Thyroid gland (tissue), 4 donors: ENCODE data around the gene HLCS. TPM values are rescaled to one million over a fixed set of nuclear protein-coding genes. Genes with fewer than 3 reads are reported as not detected.

Experiments used
- DNase-seq, 2 donors: peaks; one replicate each; pipeline ENCODE4 v3.0.0-alpha.2; 2019
- H3K27ac ChIP-seq, 3 donors: fragments of 200-600 bp; sonication (generic); 1 replicate in 2 of 3; 2 replicates in 1 of 3; pipeline ENCODE4 v1.5.1; 2016 to 2019; ENCODE audit warnings: mild to moderate bottlenecking in 1 of 3, moderate library complexity in 1 of 3
- H3K27me3 ChIP-seq: fragments of 200-600 bp; sonication (generic); one replicate; pipeline ENCODE4 v1.5.1; 2019
- H3K36me3 ChIP-seq, 2 donors: fragments of 200-600 bp; sonication (generic); one replicate each; pipeline ENCODE4 v1.5.1; 2016 to 2019
- H3K4me1 ChIP-seq, 2 donors: fragments of 200-600 bp; sonication (generic); one replicate each; pipeline ENCODE4 v1.5.1; 2017 to 2019
- H3K4me3 ChIP-seq, 3 donors: fragments of 200-600 bp; sonication (generic); replicated peaks in 1 of 3; 1 replicate in 2 of 3; 2 replicates in 1 of 3; pipeline ENCODE4 v1.5.1; 2016; ENCODE audit warnings: mild to moderate bottlenecking in 1 of 3
- H3K9me3 ChIP-seq: fragments of 200-600 bp; sonication (generic); one replicate; pipeline ENCODE4 v1.5.1; 2017
- POLR2A ChIP-seq, 2 donors: fragments of 450-650 bp; IDR thresholded peaks; one replicate each; pipeline ENCODE4 v1.6.1; 2017; ENCODE audit warnings: antibody characterized with exemption in 2 of 2, mild to moderate bottlenecking in 2 of 2, moderate library complexity in 1 of 2
- WGBS, 2 donors: methylation state at CpG; one replicate each; pipeline ENCODE4 v1.1.5; 2017; 5-methylcytosine and 5-hydroxymethylcytosine counted together
- intact Hi-C: fragments of 100-400 bp; cut with DNase I; formaldehyde crosslinking; loops from one replicate; pipeline ENCODE4 v1.15.1; 2023
- total RNA-seq, 4 donors: library from RNA; depleted of rRNA; stranded (reverse); fragments of >200 nt; gene quantifications; one replicate each; pipeline ENCODE4 v1.2.3, GENCODE V29; 2016
- TF ChIP-seq, protein P1 (sequence below), 6 experiments: fragments of 200-600 bp in 3 of 6; fragments of 450-650 bp in 3 of 6; sonication (generic) in 3 of 6; IDR thresholded peaks; one replicate each; pipeline ENCODE4 v1.5.1; 2016 to 2019; ENCODE audit warnings: antibody characterized with exemption in 6 of 6, mild to moderate bottlenecking in 2 of 6, inconsistent platforms in 1 of 6, moderate library complexity in 1 of 6

The HLCS gene
- total RNA-seq, 4 donors from 2014 or later, result 34.2 to 70.7 (median 43.4) TPM

DNA sequence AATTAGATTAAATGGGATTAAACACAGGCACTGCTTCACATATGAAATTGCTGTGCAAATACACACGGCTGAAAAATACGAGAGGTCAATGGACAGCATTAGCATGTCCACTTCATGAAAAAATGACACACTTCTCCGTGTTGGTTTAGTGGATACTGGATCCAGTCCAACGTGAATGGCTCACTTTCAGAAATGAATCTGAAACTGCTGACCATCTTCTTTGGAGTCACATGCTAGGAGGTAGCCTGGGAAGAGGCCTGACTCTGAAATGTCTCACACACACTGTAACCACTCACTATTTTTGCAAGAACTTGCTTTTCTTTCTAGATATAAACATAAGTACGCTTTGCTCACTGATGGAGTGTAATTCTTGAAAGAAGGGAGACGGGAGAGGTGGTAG lies 127.3 kb downstream of the HLCS start:
- TF ChIP-seq, protein P1, sequence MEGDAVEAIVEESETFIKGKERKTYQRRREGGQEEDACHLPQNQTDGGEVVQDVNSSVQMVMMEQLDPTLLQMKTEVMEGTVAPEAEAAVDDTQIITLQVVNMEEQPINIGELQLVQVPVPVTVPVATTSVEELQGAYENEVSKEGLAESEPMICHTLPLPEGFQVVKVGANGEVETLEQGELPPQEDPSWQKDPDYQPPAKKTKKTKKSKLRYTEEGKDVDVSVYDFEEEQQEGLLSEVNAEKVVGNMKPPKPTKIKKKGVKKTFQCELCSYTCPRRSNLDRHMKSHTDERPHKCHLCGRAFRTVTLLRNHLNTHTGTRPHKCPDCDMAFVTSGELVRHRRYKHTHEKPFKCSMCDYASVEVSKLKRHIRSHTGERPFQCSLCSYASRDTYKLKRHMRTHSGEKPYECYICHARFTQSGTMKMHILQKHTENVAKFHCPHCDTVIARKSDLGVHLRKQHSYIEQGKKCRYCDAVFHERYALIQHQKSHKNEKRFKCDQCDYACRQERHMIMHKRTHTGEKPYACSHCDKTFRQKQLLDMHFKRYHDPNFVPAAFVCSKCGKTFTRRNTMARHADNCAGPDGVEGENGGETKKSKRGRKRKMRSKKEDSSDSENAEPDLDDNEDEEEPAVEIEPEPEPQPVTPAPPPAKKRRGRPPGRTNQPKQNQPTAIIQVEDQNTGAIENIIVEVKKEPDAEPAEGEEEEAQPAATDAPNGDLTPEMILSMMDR (IDR thresholded peaks at IDR 0.05), result no peak
- TF ChIP-seq POLR2A (IDR thresholded peaks at IDR 0.05), result no peak
- no peaks in the 10 kb centered on the region for H3K27me3 ChIP-seq
- H3K4me3 ChIP-seq, result no peak overlapping the region
- intact Hi-C loops, result no loop called here
- DNase-seq, result peak; percentile 29 to 44
- H3K4me1 ChIP-seq, result peaks cover 4 to 12% of the 10 kb centered on the region in 2 donors
- no peaks in the 10 kb centered on the region for H3K36me3 ChIP-seq
- H3K9me3 ChIP-seq, result no peaks in the 10 kb centered on the region
- H3K27ac ChIP-seq, result no peak overlapping the region
- WGBS, 2 donors, result 46 to 53% methylated on average over 6 of the region's 6 CpGs

DNA sequence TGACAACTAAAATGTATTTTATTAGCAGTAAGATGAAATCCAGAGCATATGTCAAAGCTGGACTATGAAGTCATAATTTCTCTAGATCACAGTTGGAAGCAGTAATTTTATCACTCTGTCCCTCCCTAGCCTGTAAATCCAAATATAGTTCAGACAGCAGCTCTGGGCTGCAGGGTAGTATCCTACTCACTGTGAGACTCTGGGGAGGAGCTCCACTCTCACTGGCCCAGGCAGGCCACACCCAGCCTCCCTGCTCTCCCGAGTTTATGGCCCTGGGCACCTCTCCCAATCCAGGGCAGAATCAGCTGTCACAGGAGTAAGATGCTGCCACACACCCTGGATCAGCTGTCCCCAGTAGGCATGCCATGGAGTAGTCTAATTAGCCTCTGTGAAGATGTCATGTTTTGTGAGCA lies 131.1 kb downstream of the HLCS start:
- WGBS, 2 donors, result 31 to 36% methylated on average over 1 of the region's 1 CpG
- Histone ChIP-seq H3K27me3 (no peaks in the 10 kb centered on the region), H3K9me3 (no peaks in the 10 kb centered on the region), H3K4me1 (peaks cover 4 to 12% of the 10 kb centered on the region in 2 donors), H3K36me3 (no peaks in the 10 kb centered on the region), H3K27ac (no peak overlapping the region), H3K4me3 (no peak overlapping the region)
- TF ChIP-seq, protein P1 (IDR thresholded peaks at IDR 0.05), result no peak
- no peak for TF ChIP-seq POLR2A (IDR thresholded peaks at IDR 0.05)
- intact Hi-C loops, result no loop called here
- no peak for DNase-seq

DNA sequence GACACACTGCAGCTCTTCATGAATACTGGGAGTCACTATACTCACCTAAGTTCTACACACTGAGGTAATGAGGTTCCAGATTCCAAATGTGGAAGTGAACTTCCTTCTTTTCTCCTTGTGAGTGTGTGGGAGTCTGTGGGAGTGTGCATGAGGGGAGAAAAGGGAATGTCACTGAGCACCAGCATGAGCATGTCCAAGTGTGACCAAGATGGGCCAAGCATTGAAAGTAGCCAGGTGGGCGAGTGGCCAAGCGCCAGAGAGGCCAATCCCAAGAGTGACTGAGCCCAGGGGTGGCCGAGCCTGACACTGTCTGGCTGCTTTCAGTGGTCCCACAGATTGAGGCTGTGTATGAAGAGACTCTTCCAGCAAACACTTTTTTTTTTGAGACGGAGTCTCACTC lies 132.3 kb downstream of the HLCS start:
- H3K4me1 ChIP-seq, result peaks cover 4 to 7% of the 10 kb centered on the region in 2 donors
- no peaks in the 10 kb centered on the region for H3K27me3 ChIP-seq
- no peak overlapping the region for H3K27ac ChIP-seq
- no peak overlapping the region for H3K4me3 ChIP-seq
- no peaks in the 10 kb centered on the region for H3K36me3 ChIP-seq
- TF ChIP-seq, protein P1 (IDR thresholded peaks at IDR 0.05), result no peak
- TF ChIP-seq POLR2A (IDR thresholded peaks at IDR 0.05), result no peak
- 94 to 100% methylated on average over 4 of the region's 4 CpGs for WGBS, 2 donors
- no peaks in the 10 kb centered on the region for H3K9me3 ChIP-seq
- intact Hi-C loops, result no loop called here
- peak; percentile 20 to 22 for DNase-seq

GRCh38 chr21:36830100-36830499 lies 136.4 kb downstream of the HLCS start:
- TF ChIP-seq, protein P1 (IDR thresholded peaks at IDR 0.05), result no peak
- no peak for TF ChIP-seq POLR2A (IDR thresholded peaks at IDR 0.05)
- intact Hi-C loops, result no loop called here
- H3K9me3 ChIP-seq, result no peaks in the 10 kb centered on the region
- no peak overlapping the region for H3K27ac ChIP-seq
- no peaks in the 10 kb centered on the region for H3K4me1 ChIP-seq
- H3K27me3 ChIP-seq, result no peaks in the 10 kb centered on the region
- DNase-seq, result no peak
- H3K36me3 ChIP-seq, result no peaks in the 10 kb centered on the region
- 92 to 95% methylated on average over 8 of the region's 8 CpGs for WGBS, 2 donors
- H3K4me3 ChIP-seq, result no peak overlapping the region

DNA sequence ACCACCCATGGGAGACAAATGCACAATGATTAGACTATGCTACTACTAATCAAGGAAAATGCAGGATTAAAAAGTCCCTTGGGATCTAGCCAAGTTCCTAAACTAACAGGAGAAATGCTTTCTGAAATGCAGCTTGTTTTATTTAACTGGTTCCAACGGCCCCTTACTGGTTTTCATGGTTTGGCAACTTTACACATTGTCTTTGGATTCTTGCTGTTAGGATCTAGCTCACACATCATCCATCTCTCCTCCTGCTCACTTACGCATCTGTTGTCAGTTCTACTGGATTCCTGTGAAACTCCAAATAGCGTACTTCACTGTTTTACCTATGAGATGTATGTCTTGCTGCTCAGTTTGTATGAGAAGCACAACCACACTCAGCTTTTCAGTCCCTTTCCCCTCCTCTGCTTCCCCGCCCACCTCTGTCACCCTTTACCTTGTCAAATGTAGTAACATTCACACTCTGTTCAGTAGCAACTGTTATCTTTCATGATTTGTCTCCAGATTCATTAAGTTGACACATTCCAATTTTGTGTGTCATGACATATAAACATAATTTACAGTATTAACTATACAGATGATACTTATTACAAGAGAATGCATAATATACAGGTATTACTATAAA lies 137.5 kb downstream of the HLCS start:
- no peak for DNase-seq
- Histone ChIP-seq H3K36me3 (no peaks in the 10 kb centered on the region), H3K4me1 (no peaks in the 10 kb centered on the region), H3K27me3 (no peaks in the 10 kb centered on the region), H3K4me3 (no peak overlapping the region), H3K27ac (no peak overlapping the region), H3K9me3 (no peaks in the 10 kb centered on the region)
- TF ChIP-seq, protein P1 (IDR thresholded peaks at IDR 0.05), result no peak
- no peak for TF ChIP-seq POLR2A (IDR thresholded peaks at IDR 0.05)
- intact Hi-C loops, result no loop called here
- WGBS, 2 donors, result 73 to 74% methylated on average over 4 of the region's 4 CpGs
